ENCODE measurements around the gene CIBAR2. TPM values are rescaled to one million over a fixed set of nuclear protein-coding genes. Genes with fewer than 3 reads are reported as not detected.

CIBAR2 gene
- total RNA-seq, 1 donor from 2014 or later = not detected

DNA sequence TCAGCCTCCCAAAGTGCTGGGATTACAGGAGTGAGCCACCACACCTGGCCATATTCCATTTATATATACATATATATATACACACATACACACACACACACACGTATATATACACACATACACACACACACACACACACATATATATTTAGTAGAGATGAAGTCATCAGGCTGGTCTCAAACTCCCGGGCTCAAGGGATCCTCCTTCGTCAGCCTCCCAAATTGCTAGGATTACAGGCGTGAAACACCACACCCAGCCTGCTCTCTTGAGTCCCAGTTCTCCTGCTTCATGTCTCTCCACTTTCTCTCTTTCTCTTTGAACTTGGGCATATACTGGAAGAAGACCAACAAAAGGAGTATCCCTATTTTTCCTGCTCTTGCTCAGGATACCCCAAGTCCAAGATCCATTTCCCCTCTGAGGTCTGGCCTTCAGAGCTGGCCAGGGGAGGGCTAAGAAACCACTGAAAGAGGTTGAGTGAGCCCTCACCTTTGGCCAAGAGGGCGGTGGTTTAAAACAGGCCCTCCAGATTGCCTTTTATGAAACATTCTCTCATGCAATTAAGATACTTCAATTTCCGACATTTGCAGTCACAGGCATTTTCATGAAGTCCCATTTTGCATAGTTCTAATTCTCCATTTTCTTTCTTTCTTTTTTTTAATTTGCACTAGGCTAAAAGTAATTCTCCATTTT is 37.9 kb downstream of the CIBAR2 start:
- DNase-seq (ENCODE audit: low read depth, low spot score) = no peak
- H3K4me3 Mint-ChIP-seq = no peak overlapping the region

DNA sequence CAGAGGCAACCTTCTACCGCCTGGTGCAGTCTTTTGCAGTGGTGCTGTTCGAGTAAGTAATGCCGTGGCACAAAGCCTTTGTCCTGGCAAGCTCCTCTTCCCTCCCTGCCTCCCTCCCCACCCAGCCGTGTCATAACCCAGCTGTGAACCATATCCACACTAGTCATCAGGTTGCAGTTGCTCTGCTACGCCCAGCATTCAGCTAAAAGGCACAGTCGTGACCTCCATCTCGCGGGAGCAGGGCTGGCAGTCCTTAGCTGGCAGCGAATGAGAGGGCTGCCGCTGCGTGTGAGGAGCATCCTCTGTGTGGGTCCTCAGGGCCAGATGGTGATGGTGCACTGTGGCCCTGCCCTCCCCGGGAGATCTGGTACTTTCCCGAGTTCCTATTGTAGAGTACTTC is 39.3 kb downstream of the CIBAR2 start:
- TF ChIP-seq, protein P1, sequence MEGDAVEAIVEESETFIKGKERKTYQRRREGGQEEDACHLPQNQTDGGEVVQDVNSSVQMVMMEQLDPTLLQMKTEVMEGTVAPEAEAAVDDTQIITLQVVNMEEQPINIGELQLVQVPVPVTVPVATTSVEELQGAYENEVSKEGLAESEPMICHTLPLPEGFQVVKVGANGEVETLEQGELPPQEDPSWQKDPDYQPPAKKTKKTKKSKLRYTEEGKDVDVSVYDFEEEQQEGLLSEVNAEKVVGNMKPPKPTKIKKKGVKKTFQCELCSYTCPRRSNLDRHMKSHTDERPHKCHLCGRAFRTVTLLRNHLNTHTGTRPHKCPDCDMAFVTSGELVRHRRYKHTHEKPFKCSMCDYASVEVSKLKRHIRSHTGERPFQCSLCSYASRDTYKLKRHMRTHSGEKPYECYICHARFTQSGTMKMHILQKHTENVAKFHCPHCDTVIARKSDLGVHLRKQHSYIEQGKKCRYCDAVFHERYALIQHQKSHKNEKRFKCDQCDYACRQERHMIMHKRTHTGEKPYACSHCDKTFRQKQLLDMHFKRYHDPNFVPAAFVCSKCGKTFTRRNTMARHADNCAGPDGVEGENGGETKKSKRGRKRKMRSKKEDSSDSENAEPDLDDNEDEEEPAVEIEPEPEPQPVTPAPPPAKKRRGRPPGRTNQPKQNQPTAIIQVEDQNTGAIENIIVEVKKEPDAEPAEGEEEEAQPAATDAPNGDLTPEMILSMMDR (conservative IDR thresholded peaks at IDR 0.05) = no peak
- Mint-ChIP-seq H3K36me3 (ENCODE audit: low read depth) (peaks cover 3% of the 10 kb centered on the region), H3K27ac (ENCODE audit: unreplicated experiment) (no peak overlapping the region), H3K27me3 (ENCODE audit: low read depth) (no peaks in the 10 kb centered on the region), H3K4me1 (peaks cover 4% of the 10 kb centered on the region), H3K4me3 (no peak overlapping the region), H3K9me3 (no peaks in the 10 kb centered on the region)
- no peak for DNase-seq (ENCODE audit: low read depth, low spot score)

More for the DNA sequence above, 37.9 kb downstream of the CIBAR2 start:
- Mint-ChIP-seq H3K36me3 (ENCODE audit: low read depth) (peaks cover 10% of the 10 kb centered on the region), H3K27me3 (ENCODE audit: low read depth) (no peaks in the 10 kb centered on the region), H3K4me1 (peaks cover 7% of the 10 kb centered on the region), H3K27ac (ENCODE audit: unreplicated experiment) (no peak overlapping the region), H3K9me3 (no peaks in the 10 kb centered on the region)
- TF ChIP-seq, protein P1 (conservative IDR thresholded peaks at IDR 0.05) = no peak

DNA sequence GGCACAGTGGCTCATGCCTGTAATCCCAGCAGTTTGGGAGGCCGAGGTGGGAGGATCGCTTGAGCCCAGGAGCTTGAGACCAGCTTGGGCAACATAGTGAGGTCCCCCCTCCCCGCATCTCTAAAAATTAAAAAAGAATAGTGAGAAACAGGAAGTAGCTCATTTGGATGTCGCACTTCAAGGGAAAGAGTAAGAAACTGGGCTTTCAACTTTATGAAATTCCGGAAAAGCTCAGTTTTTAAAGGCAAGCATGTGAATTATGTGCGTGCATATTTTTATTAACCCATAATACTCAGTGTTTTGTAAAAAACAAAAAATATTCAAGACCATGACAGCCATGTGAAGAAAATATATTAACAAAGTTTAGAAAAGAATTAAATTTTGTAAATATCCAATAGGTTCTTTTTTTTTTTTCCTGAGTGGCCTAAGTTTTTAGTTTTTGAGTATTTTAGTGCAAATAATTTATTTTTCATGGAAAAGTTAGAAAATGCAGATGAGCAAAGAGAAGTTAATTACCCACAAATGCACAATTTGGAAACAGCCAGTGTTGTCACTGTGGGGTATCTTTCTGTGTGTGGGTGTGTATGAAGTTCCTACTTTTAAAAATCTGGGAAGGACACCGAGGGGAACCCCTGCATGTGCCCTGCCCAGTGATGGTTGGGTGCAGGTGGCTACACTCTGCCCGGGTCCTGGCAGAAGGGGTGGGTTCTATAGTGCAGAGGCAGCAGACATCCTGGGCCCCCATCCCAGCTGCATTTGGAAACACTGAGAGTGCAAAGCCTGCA is 40.0 kb downstream of the CIBAR2 start:
- Mint-ChIP-seq H3K27me3 (ENCODE audit: low read depth) (no peaks in the 10 kb centered on the region), H3K36me3 (ENCODE audit: low read depth) (peaks cover 3% of the 10 kb centered on the region), H3K27ac (ENCODE audit: unreplicated experiment) (no peak overlapping the region), H3K9me3 (no peaks in the 10 kb centered on the region), H3K4me1 (peaks cover 4% of the 10 kb centered on the region), H3K4me3 (no peak overlapping the region)
- TF ChIP-seq, protein P1 (conservative IDR thresholded peaks at IDR 0.05) = no peak
- no peak for DNase-seq (ENCODE audit: low read depth, low spot score)

DNA sequence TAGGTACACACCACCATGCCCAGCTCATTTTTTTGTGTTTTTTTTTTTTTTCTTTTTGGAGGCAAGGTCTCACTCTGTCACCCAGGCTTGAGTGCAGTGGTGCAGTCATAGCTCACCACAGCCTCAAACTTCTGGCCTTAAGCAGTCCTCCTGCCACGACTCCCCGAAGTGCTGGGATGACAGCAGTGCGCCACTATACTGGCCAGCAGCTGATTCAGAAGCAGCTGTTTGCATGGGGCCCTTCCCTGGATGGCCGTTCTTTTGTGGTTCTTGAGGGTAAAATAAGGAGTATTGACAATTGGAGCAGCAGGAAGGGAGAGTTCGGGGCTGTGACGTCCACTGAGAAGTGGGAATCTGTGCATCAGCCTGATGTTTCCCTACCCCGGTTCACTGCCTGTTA is 43.1 kb downstream of the CIBAR2 start:
- TF ChIP-seq, protein P1 (conservative IDR thresholded peaks at IDR 0.05) = no peak
- Mint-ChIP-seq H3K4me3 (no peak overlapping the region), H3K36me3 (ENCODE audit: low read depth) (no peaks in the 10 kb centered on the region), H3K9me3 (no peaks in the 10 kb centered on the region), H3K27me3 (ENCODE audit: low read depth) (no peaks in the 10 kb centered on the region), H3K4me1 (peaks cover 12% of the 10 kb centered on the region), H3K27ac (ENCODE audit: unreplicated experiment) (no peak overlapping the region)
- no peak for DNase-seq (ENCODE audit: low read depth, low spot score)

DNA sequence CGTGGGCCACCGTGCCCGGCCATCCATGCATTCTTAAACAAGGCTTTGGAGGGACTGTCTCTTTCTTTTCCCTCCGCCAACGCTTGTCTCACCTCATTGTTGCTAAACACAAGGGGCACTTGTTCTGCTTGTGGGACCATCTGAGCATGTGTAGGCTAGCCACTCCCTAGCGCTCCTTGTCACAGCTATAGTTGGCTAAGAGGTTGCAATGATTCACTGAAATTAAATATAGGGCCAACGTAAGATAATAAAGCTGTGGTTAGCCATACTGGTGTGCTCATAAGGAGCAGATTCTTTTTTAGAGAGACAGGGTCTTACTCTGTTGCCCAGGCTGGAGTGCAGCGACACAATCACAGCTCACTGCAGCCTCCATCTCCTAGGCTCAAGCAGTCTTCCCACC is 43.5 kb downstream of the CIBAR2 start:
- Mint-ChIP-seq H3K27me3 (ENCODE audit: low read depth) (no peaks in the 10 kb centered on the region), H3K4me3 (no peak overlapping the region), H3K27ac (ENCODE audit: unreplicated experiment) (no peak overlapping the region), H3K4me1 (peaks cover 13% of the 10 kb centered on the region), H3K9me3 (no peaks in the 10 kb centered on the region), H3K36me3 (ENCODE audit: low read depth) (no peaks in the 10 kb centered on the region)
- TF ChIP-seq, protein P1 (conservative IDR thresholded peaks at IDR 0.05) = no peak
- no peak for DNase-seq (ENCODE audit: low read depth, low spot score)
